IPS DF 19.7 (cell line): ENCODE measurements around the gene ZNF672.
"Not testable (repeated sequence)": the region's sequence is repeated elsewhere in the genome, so short reads cannot be mapped to it uniquely, and the experiment has no call there.

ENCODE experiments used
- DNase-seq: peaks from one replicate; pipeline ENCODE4 v3.0.0-alpha.2; 2013; ENCODE audit warnings: low read depth, low spot score

The ZNF672 gene

GRCh38 chr1:248837781-248838356, at the start of gene ZNF672:
TSS of gene ZNF672 (plus strand) at chr1:248838224. CDS start at chr1:248847275, 9,051 bp downstream.
- no peak for DNase-seq

GRCh38 chr1:248788327-248788726, 49.7 kb upstream of the ZNF672 start:
- DNase-seq = no peak

GRCh38 chr1:248789337-248789736, 48.7 kb upstream of the ZNF672 start:
- DNase-seq = not testable (repeated sequence)

- DNase-seq = no peak
These were observed 47.6 kb upstream of the ZNF672 start for GRCh38 chr1:248790456-248790855.

- no peak for DNase-seq
These were observed 47.0 kb upstream of the ZNF672 start for GRCh38 chr1:248791010-248791409.

GRCh38 chr1:248792342-248792741, 45.7 kb upstream of the ZNF672 start:
- DNase-seq = no peak

- no peak for DNase-seq
These were observed 44.4 kb upstream of the ZNF672 start for GRCh38 chr1:248793592-248793991.

- not testable (repeated sequence) for DNase-seq
These were observed 43.4 kb upstream of the ZNF672 start for GRCh38 chr1:248794663-248795062.

GRCh38 chr1:248798791-248799190, 39.2 kb upstream of the ZNF672 start:
- DNase-seq = no peak

- DNase-seq = no peak
These were observed 37.6 kb upstream of the ZNF672 start for GRCh38 chr1:248800459-248800858.

GRCh38 chr1:248802454-248802853, 35.6 kb upstream of the ZNF672 start:
- DNase-seq = no peak

GRCh38 chr1:248803501-248803900, 34.5 kb upstream of the ZNF672 start:
- not testable (repeated sequence) for DNase-seq

- no peak for DNase-seq
These were observed 33.0 kb upstream of the ZNF672 start for GRCh38 chr1:248804771-248805681.

GRCh38 chr1:248805876-248806275, 32.1 kb upstream of the ZNF672 start:
- no peak for DNase-seq

GRCh38 chr1:248807067-248807737, 30.8 kb upstream of the ZNF672 start:
- DNase-seq = no peak

- DNase-seq = no peak
These were observed 29.1 kb upstream of the ZNF672 start for GRCh38 chr1:248808876-248809275.

GRCh38 chr1:248810000-248810726, 27.9 kb upstream of the ZNF672 start:
- no peak for DNase-seq

GRCh38 chr1:248810727-248811513, 27.1 kb upstream of the ZNF672 start:
- DNase-seq = no peak

GRCh38 chr1:248811514-248812490, 26.2 kb upstream of the ZNF672 start:
- no peak for DNase-seq
